Measurements from ENCODE around the gene UBE2D3. TPM values are rescaled to one million over a fixed set of nuclear protein-coding genes. Genes with fewer than 3 reads are reported as not detected.
A peak's percentile ranks its signal among the peaks of the same experiment; 100 is the strongest.

UBE2D3 gene
- total and polyA plus RNA-seq, 5 donors, result 157 to 278 (median 258) TPM

GRCh38 chr4:102817613-102818268, 9.6 kb downstream of the UBE2D3 start:
- no peak for DNase-seq
- peak in 1 of 2 donors; percentile 12 for ATAC-seq
- Histone ChIP-seq H3K4me3 (ENCODE audit: low read length) (peak overlapping the region; percentile 18), H3K4me1 (ENCODE audit: control insufficient read depth, insufficient read depth, low read length) (peaks cover 2% of the 10 kb centered on the region), H3K27me3 (ENCODE audit: control insufficient read depth, insufficient read depth) (no peaks in the 10 kb centered on the region), H3K9me3 (ENCODE audit: control insufficient read depth, low read length) (no peaks in the 10 kb centered on the region), H3K27ac (ENCODE audit: low read length) (no peak overlapping the region)
- intact Hi-C loops (cut with DNase I), result loop anchor here in 1 of 4 donors (10.0 kb wide), 1 partner anchor 193 kb away; no protein-coding TSS in a partner anchor
- WGBS, result 46% methylated on average over 9 of the region's 9 CpGs

GRCh38 chr4:102817021-102817605, 10.2 kb downstream of the UBE2D3 start:
- intact Hi-C loops (cut with DNase I), result loop anchor here in 1 of 4 donors (10.0 kb wide), 1 partner anchor 192 kb away; no protein-coding TSS in a partner anchor
- H3K27me3 ChIP-seq (ENCODE audit: control insufficient read depth, insufficient read depth), result no peaks in the 10 kb centered on the region

GRCh38 chr4:102815981-102816380, 11.4 kb downstream of the UBE2D3 start:
- ATAC-seq, result no peak
- H3K27ac ChIP-seq (ENCODE audit: low read length), result no peak overlapping the region
- H3K9me3 ChIP-seq (ENCODE audit: control insufficient read depth, low read length), result no peaks in the 10 kb centered on the region
- DNase-seq, result no peak
- peaks cover 6% of the 10 kb centered on the region for H3K4me1 ChIP-seq (ENCODE audit: control insufficient read depth, insufficient read depth, low read length)
- H3K27me3 ChIP-seq (ENCODE audit: control insufficient read depth, insufficient read depth), result no peaks in the 10 kb centered on the region
- no peak overlapping the region for H3K4me3 ChIP-seq (ENCODE audit: low read length)
- intact Hi-C loops (cut with DNase I), result loop anchor here in 1 of 4 donors (10.0 kb wide), 1 partner anchor 191 kb away; no protein-coding TSS in a partner anchor
- 65% methylated on average over 2 of the region's 2 CpGs for WGBS

More at GRCh38 chr4:102817021-102817605, 10.2 kb downstream of the UBE2D3 start:
- Histone ChIP-seq H3K4me3 (ENCODE audit: low read length) (no peak overlapping the region), H3K9me3 (ENCODE audit: control insufficient read depth, low read length) (no peaks in the 10 kb centered on the region), H3K27ac (ENCODE audit: low read length) (no peak overlapping the region), H3K4me1 (ENCODE audit: control insufficient read depth, insufficient read depth, low read length) (peaks cover 2% of the 10 kb centered on the region)
- ATAC-seq (no peak), DNase-seq (no peak)
- 70% methylated on average over 3 of the region's 3 CpGs for WGBS

GRCh38 chr4:102809691-102810090, 17.7 kb downstream of the UBE2D3 start:
- intact Hi-C loops (cut with DNase I), result loop anchor here in 1 of 4 donors (10.0 kb wide), 1 partner anchor 185 kb away; no protein-coding TSS in a partner anchor
- WGBS, result 89% methylated on average over 2 of the region's 2 CpGs
- H3K27ac ChIP-seq (ENCODE audit: low read length), result no peak overlapping the region

GRCh38 chr4:102809190-102809589, 18.2 kb downstream of the UBE2D3 start:
- Histone ChIP-seq H3K27me3 (ENCODE audit: control insufficient read depth, insufficient read depth) (no peaks in the 10 kb centered on the region), H3K27ac (ENCODE audit: low read length) (no peak overlapping the region), H3K4me3 (ENCODE audit: low read length) (no peak overlapping the region), H3K4me1 (ENCODE audit: control insufficient read depth, insufficient read depth, low read length) (peaks cover 7% of the 10 kb centered on the region), H3K9me3 (ENCODE audit: control insufficient read depth, low read length) (no peaks in the 10 kb centered on the region)
- ATAC-seq (peak; percentile 64 to 87), DNase-seq (no peak)
- 30% methylated on average over 3 of the region's 3 CpGs for WGBS
- intact Hi-C loops (cut with DNase I), result no loop called here

More at GRCh38 chr4:102809691-102810090, 17.7 kb downstream of the UBE2D3 start:
- Histone ChIP-seq H3K4me1 (ENCODE audit: control insufficient read depth, insufficient read depth, low read length) (peaks cover 7% of the 10 kb centered on the region), H3K4me3 (ENCODE audit: low read length) (no peak overlapping the region), H3K9me3 (ENCODE audit: control insufficient read depth, low read length) (no peaks in the 10 kb centered on the region), H3K27me3 (ENCODE audit: control insufficient read depth, insufficient read depth) (no peaks in the 10 kb centered on the region)
- ATAC-seq (no peak), DNase-seq (no peak)

- Histone ChIP-seq H3K4me1 (ENCODE audit: control insufficient read depth, insufficient read depth, low read length) (peaks cover 7% of the 10 kb centered on the region), H3K9me3 (ENCODE audit: control insufficient read depth, low read length) (no peaks in the 10 kb centered on the region), H3K27ac (ENCODE audit: low read length) (no peak overlapping the region), H3K27me3 (ENCODE audit: control insufficient read depth, insufficient read depth) (no peaks in the 10 kb centered on the region), H3K4me3 (ENCODE audit: low read length) (no peak overlapping the region)
- intact Hi-C loops (cut with DNase I), result no loop called here
- DNase-seq (no peak), ATAC-seq (no peak)
- 59% methylated on average over 2 of the region's 2 CpGs for WGBS
These were observed 19.3 kb downstream of the UBE2D3 start for GRCh38 chr4:102808009-102808408.

- Histone ChIP-seq H3K4me3 (ENCODE audit: low read length) (no peak overlapping the region), H3K4me1 (ENCODE audit: control insufficient read depth, insufficient read depth, low read length) (peaks cover 7% of the 10 kb centered on the region), H3K27ac (ENCODE audit: low read length) (no peak overlapping the region), H3K27me3 (ENCODE audit: control insufficient read depth, insufficient read depth) (no peaks in the 10 kb centered on the region), H3K9me3 (ENCODE audit: control insufficient read depth, low read length) (no peaks in the 10 kb centered on the region)
- DNase-seq (no peak), ATAC-seq (no peak)
- intact Hi-C loops (cut with DNase I), result no loop called here
- 68% methylated on average over 1 of the region's 1 CpG for WGBS
These were observed 20.0 kb downstream of the UBE2D3 start for GRCh38 chr4:102807345-102807744.

- DNase-seq (no peak), ATAC-seq (no peak)
- Histone ChIP-seq H3K27me3 (ENCODE audit: control insufficient read depth, insufficient read depth) (no peaks in the 10 kb centered on the region), H3K4me1 (ENCODE audit: control insufficient read depth, insufficient read depth, low read length) (no peaks in the 10 kb centered on the region), H3K4me3 (ENCODE audit: low read length) (no peak overlapping the region), H3K27ac (ENCODE audit: low read length) (no peak overlapping the region), H3K9me3 (ENCODE audit: control insufficient read depth, low read length) (no peaks in the 10 kb centered on the region)
- intact Hi-C loops (cut with DNase I), result no loop called here
- WGBS, result 87% methylated on average over 2 of the region's 2 CpGs
These were observed 27.5 kb downstream of the UBE2D3 start for GRCh38 chr4:102799816-102800215.

GRCh38 chr4:102794999-102795398, 32.4 kb downstream of the UBE2D3 start:
- H3K27me3 ChIP-seq (ENCODE audit: control insufficient read depth, insufficient read depth), result no peaks in the 10 kb centered on the region
- ATAC-seq, result no peak
- H3K4me1 ChIP-seq (ENCODE audit: control insufficient read depth, insufficient read depth, low read length), result no peaks in the 10 kb centered on the region
- DNase-seq, result no peak
- intact Hi-C loops (cut with DNase I), result no loop called here
- H3K4me3 ChIP-seq (ENCODE audit: low read length), result no peak overlapping the region
- WGBS, result 97% methylated on average over 2 of the region's 2 CpGs
- no peaks in the 10 kb centered on the region for H3K9me3 ChIP-seq (ENCODE audit: control insufficient read depth, low read length)
- H3K27ac ChIP-seq (ENCODE audit: low read length), result no peak overlapping the region

- no peaks in the 10 kb centered on the region for H3K4me1 ChIP-seq (ENCODE audit: control insufficient read depth, insufficient read depth, low read length)
- no peaks in the 10 kb centered on the region for H3K9me3 ChIP-seq (ENCODE audit: control insufficient read depth, low read length)
- no peak for DNase-seq
- H3K4me3 ChIP-seq (ENCODE audit: low read length), result no peak overlapping the region
- 72% methylated on average over 2 of the region's 2 CpGs for WGBS
- ATAC-seq, result no peak
- no peaks in the 10 kb centered on the region for H3K27me3 ChIP-seq (ENCODE audit: control insufficient read depth, insufficient read depth)
- H3K27ac ChIP-seq (ENCODE audit: low read length), result no peak overlapping the region
- intact Hi-C loops (cut with DNase I), result no loop called here
These were observed 34.9 kb downstream of the UBE2D3 start for GRCh38 chr4:102792361-102792936.

- DNase-seq, result no peak
- Histone ChIP-seq H3K4me3 (ENCODE audit: low read length) (no peak overlapping the region), H3K4me1 (ENCODE audit: control insufficient read depth, insufficient read depth, low read length) (peaks cover 1% of the 10 kb centered on the region), H3K9me3 (ENCODE audit: control insufficient read depth, low read length) (no peaks in the 10 kb centered on the region), H3K27ac (ENCODE audit: low read length) (no peak overlapping the region), H3K27me3 (ENCODE audit: control insufficient read depth, insufficient read depth) (no peaks in the 10 kb centered on the region)
- intact Hi-C loops (cut with DNase I), result no loop called here
- WGBS, result 92% methylated on average over 7 of the region's 7 CpGs
- ATAC-seq, result peak in 1 of 2 donors; percentile 23
These were observed 36.0 kb downstream of the UBE2D3 start for GRCh38 chr4:102791318-102791835.
